Heart left ventricle (tissue), 13 donors: ENCODE measurements around the gene SCUBE3.

Experiments used
- CTCF ChIP-seq, 12 donors: fragments of 200-600 bp; sonication (generic) in 4 of 12; IDR thresholded peaks; one replicate each; pipeline versions ENCODE4 v1.5.0 to v1.8.0; 2018 to 2022; ENCODE audit warnings: antibody characterized with exemption in 12 of 12, mild to moderate bottlenecking in 5 of 12
- POLR2A ChIP-seq, 2 donors: fragments of 450-650 bp; IDR thresholded peaks; one replicate each; pipeline ENCODE4 v1.6.1; 2017; ENCODE audit warnings: antibody characterized with exemption in 2 of 2, mild to moderate bottlenecking in 2 of 2, moderate library complexity in 2 of 2
- donor health status: ischemic (EF 13 %, LVEDD 7.1; RV severe dilation, severe dysfunction).
- donor health status: DM: no; HTN: yes; CAD: no.
- donor health status: DM: no; HTN: no; CAD: no.
- donor health status: ischemic (EF 25% LVEDD 6.9; RV normal size, moderate dysfunction).
- donor health status: ischemic (EF 25% LVEDD 5.7; RV mildly dilated, moderate dysfunction).
- donor health status: ischemic (EF 35%, LVEDD 5.7; RV mildly dilated, moderate dysfunction).
- donor health status: nonischemic (EF 11% LVEDD 7.7; RV severe dilation, severe dysfunction).
- donor health status: DM: yes; HTN: yes; CAD: no.
- donor health status: PGD.
- donor health status: ischemic (EF 29% LVEDD 5.4; RV normal size, mild dysfunction).
- donor health status: nonischemic (EF 23%, LVEDD 6.1; RV moderate dilation, normal function).

- TF ChIP-seq CTCF (IDR thresholded peaks at IDR 0.05): no peak
- TF ChIP-seq POLR2A (IDR thresholded peaks at IDR 0.05): no peak
These were observed 37.3 kb upstream of the SCUBE3 start for GRCh38 chr6:35176301-35177024.
